GM12878 (cell line): ENCODE measurements around the gene NUP214. TPM values are rescaled to one million over a fixed set of nuclear protein-coding genes. Genes with fewer than 3 reads are reported as not detected.
A peak's percentile ranks its signal among the peaks of the same experiment; 100 is the strongest.

Experiments used
- ATAC-seq: fragments of 200-7000 bp; cut with Tn5 transposase; 3 replicates; pipeline ENCODE4 v1.9.1; 2020; ENCODE audit warnings: mild to moderate bottlenecking, moderate library complexity
- BruUV-seq: library from RNA; stranded (reverse); fragments of 400-500 nt; replicated peaks from 2 replicates; lab custom pipeline; 2021; lab: Mats Ljungman, UMichigan
- CTCF ChIA-PET: fragments of 300-600 bp; sonication (Branson Sonifier 250); formaldehyde crosslinking; extraction: SDS; loops from one replicate; lab custom pipeline; 2021; ENCODE audit warnings: inconsistent platforms; lab: Yijun Ruan, JAX
- POLR2A ChIA-PET: fragments of 350-600 bp; formaldehyde crosslinking; extraction: SDS; loops from one replicate; lab custom pipeline; 2021; ENCODE audit warnings: inconsistent platforms; lab: Charles Lee
- RAD21 ChIA-PET: fragments of 300-600 bp; sonication (Branson Sonifier 250); formaldehyde crosslinking; loops from one replicate; lab custom pipeline; 2023; ENCODE audit warnings: antibody characterized with exemption; ENCODE audit not compliant: unreplicated experiment; lab: Charles Lee
- SMC1A ChIA-PET: fragments of 300-600 bp; sonication (Branson Sonifier 250); formaldehyde crosslinking; loops from one replicate; lab custom pipeline; 2023; ENCODE audit not compliant: unreplicated experiment, uncharacterized antibody; lab: Charles Lee
- DNase-seq: peaks from one replicate; pipeline ENCODE4 v3.0.0-alpha.2; 2011; ENCODE audit warnings: low read depth, low spot score
- FAIRE-seq: peaks from 3 replicates; lab custom pipeline; 2011; peaks lifted over from hg19 to GRCh38; lab: Jason Lieb, UNC
- H2AFZ ChIP-seq: 2 replicates; pipeline ENCODE4 v1.6.0; 2011; ENCODE audit warnings: low read depth, low read length, control low read depth; ENCODE audit not compliant: control insufficient read depth
- H3K27ac ChIP-seq: 2 replicates; pipeline ENCODE4 v1.5.1; 2011; ENCODE audit warnings: control low read depth; ENCODE audit not compliant: control insufficient read depth, insufficient read depth
- H3K27me3 ChIP-seq, 2 experiments: replicated peaks in 1 of 2; 2 replicates each; pipeline versions ENCODE4 v1.6.0 to v1.6.1; 2011; ENCODE audit warnings: low read length in 1 of 2; ENCODE audit not compliant: control insufficient read depth in 2 of 2, insufficient read depth in 2 of 2
- H3K36me3 ChIP-seq, 2 experiments: 2 replicates each; pipeline ENCODE4 v1.5.1; 2011; ENCODE audit warnings: low read length in 1 of 2; ENCODE audit not compliant: control insufficient read depth in 2 of 2, insufficient read depth in 2 of 2
- H3K4me1 ChIP-seq: 2 replicates; pipeline ENCODE4 v1.6.1; 2011; ENCODE audit warnings: mild to moderate bottlenecking, low read length, moderate library complexity, mixed read lengths; ENCODE audit not compliant: control insufficient read depth, insufficient read depth
- H3K4me2 ChIP-seq: 2 replicates; pipeline ENCODE4 v1.6.0; 2011; ENCODE audit warnings: control low read depth; ENCODE audit not compliant: control insufficient read depth, insufficient read depth
- H3K4me3 ChIP-seq: fragments of 200-600 bp; sonication (generic); 2 replicates; pipeline ENCODE4 v1.5.1; 2016
- H3K79me2 ChIP-seq: 2 replicates; pipeline ENCODE4 v1.6.0; 2011; ENCODE audit warnings: low read length; ENCODE audit not compliant: control insufficient read depth, insufficient read depth
- H3K9ac ChIP-seq: 2 replicates; pipeline ENCODE4 v1.8.0; 2011; ENCODE audit warnings: low read length, control low read depth, mixed read lengths; ENCODE audit not compliant: control insufficient read depth, insufficient read depth
- H3K9me3 ChIP-seq: replicated peaks from 3 replicates; pipeline ENCODE4 v1.5.1; 2011; ENCODE audit warnings: mild to moderate bottlenecking, low read length; ENCODE audit not compliant: control insufficient read depth, insufficient read depth
- H4K20me1 ChIP-seq: 2 replicates; pipeline ENCODE4 v1.6.0; 2011; ENCODE audit not compliant: control insufficient read depth, insufficient read depth
- POLR2A ChIP-seq: IDR thresholded peaks from 2 replicates; pipeline ENCODE4 v1.6.1; 2011; ENCODE audit warnings: low read depth, mild to moderate bottlenecking, low read length
- RELB ChIP-seq: fragments of 450-650 bp; IDR thresholded peaks from 2 replicates; pipeline ENCODE4 v1.6.1; 2017; ENCODE audit warnings: low read depth, mild to moderate bottlenecking, moderate library complexity
- RUNX3 ChIP-seq: IDR thresholded peaks from 2 replicates; pipeline ENCODE4 v1.6.1; 2012; ENCODE audit warnings: low read length, inconsistent platforms
- SMARCA5 ChIP-seq: fragments of 450-650 bp; IDR thresholded peaks from 2 replicates; pipeline ENCODE4 v1.6.1; 2017; ENCODE audit warnings: mild to moderate bottlenecking
- SP1 ChIP-seq: IDR thresholded peaks from one replicate; pipeline ENCODE4 v1.6.1; 2011; ENCODE audit warnings: low read depth, low read length
- YBX1 ChIP-seq: fragments of 450-650 bp; IDR thresholded peaks from 2 replicates; pipeline ENCODE4 v1.6.1; 2016; ENCODE audit warnings: antibody characterized with exemption
- ZNF207 ChIP-seq: fragments of 450-650 bp; IDR thresholded peaks from 2 replicates; pipeline ENCODE4 v1.6.1; 2014; ENCODE audit warnings: antibody characterized with exemption, mild to moderate bottlenecking, borderline replicate concordance
- WGBS: methylation state at CpG from one replicate; pipeline ENCODE4 v1.1.6; 2016; ENCODE audit warnings: low lambda C conversion rate; ENCODE audit not compliant: insufficient replicate concordance, insufficient coverage; ENCODE audit errors: missing lambda C conversion rate; 5-methylcytosine and 5-hydroxymethylcytosine counted together
- in situ Hi-C: fragments of 300-500 bp; cut with MboI; formaldehyde crosslinking; loops from 9 replicates; pipeline ENCODE4 v1.14.3; 2018; ENCODE audit warnings: mixed read lengths
- intact Hi-C: fragments of 100-400 bp; cut with micrococcal nuclease; formaldehyde crosslinking; loops from one replicate; pipeline ENCODE4 v1.14.2; 2022; ENCODE audit not compliant: unreplicated experiment
- polyA plus RNA-seq, 11 experiments: library from polyadenylated mRNA; depleted of rRNA in 4 of 11; unstranded in 6 of 11; stranded (reverse) in 5 of 11; fragments of >200 nt; fragmentation: Nextera tagmentation in 4 of 11; fragmentation: Illumina TruSeq in 1 of 11; extraction: Ambion mirVana in 4 of 11; extraction: Trizol in 1 of 11; gene quantifications; 1 replicate in 1 of 11; 2 replicates in 10 of 11; pipeline versions ENCODE4 v1.2.1 to v1.2.3, GENCODE V29; 2011 to 2016; ENCODE audit warnings: inconsistent platforms in 2 of 11, missing spikeins in 2 of 11, low read depth in 1 of 11
- total RNA-seq, 4 experiments: library from RNA; depleted of rRNA in 3 of 4; stranded (reverse); fragments of >200 nt in 3 of 4; fragmentation: Illumina TruSeq in 1 of 4; extraction: Trizol in 1 of 4; gene quantifications; 2 replicates each; pipeline versions ENCODE4 v1.2.1 to v1.2.3, GENCODE V29; 2013 to 2021
- TF ChIP-seq, protein P1 (sequence below): IDR thresholded peaks from 2 replicates; pipeline ENCODE4 v1.6.1; 2012; ENCODE audit warnings: low read depth, low read length, improper control_type of control experiment
- TF ChIP-seq, protein P2 (sequence below): IDR thresholded peaks from 2 replicates; pipeline ENCODE4 v1.6.1; 2012; ENCODE audit warnings: low read depth, low read length, improper control_type of control experiment
- TF ChIP-seq, protein P3 (sequence below): fragments of 450-650 bp; formaldehyde crosslinking; IDR thresholded peaks from 2 replicates; pipeline ENCODE4 v1.5.0; 2022; ENCODE audit warnings: mild to moderate bottlenecking, missing genetic modification characterization
- TF ChIP-seq, protein P4 (sequence below), 3 experiments: IDR thresholded peaks in 2 of 3; conservative IDR thresholded peaks in 1 of 3; 2 replicates each; pipeline ENCODE4 v1.5.1; 2011; ENCODE audit warnings: low read depth in 3 of 3, low read length in 3 of 3, mild to moderate bottlenecking in 3 of 3, control low read depth in 2 of 3, moderate library complexity in 2 of 3, inconsistent platforms in 1 of 3, mixed read lengths in 1 of 3; ENCODE audit not compliant: control insufficient read depth in 2 of 3, insufficient read depth in 1 of 3; ENCODE audit errors: extremely low read depth in 1 of 3

NUP214 gene
- total and polyA plus RNA-seq, 10 of the 15 experiments (the other 5 are each of a cell fraction or from before 2014, with no cell fraction given) = 11.7 to 53.8 (median 17.6) TPM

GRCh38 chr9:131273146-131273855 is 147.9 kb downstream of the NUP214 start:
- peak; percentile 56 for FAIRE-seq
- peak; percentile 4 for ATAC-seq
- in situ Hi-C loops = loop anchor here (25.0 kb wide), 2 partner anchors 1436 to 1864 kb away; partner anchors contain the start of genes C9orf78 and USP20
- Histone ChIP-seq H3K36me3 (no peaks in the 10 kb centered on the region), H3K27ac (peak overlapping the region; percentile 99), H3K9me3 (no peaks in the 10 kb centered on the region), H3K4me1 (peaks cover 36% of the 10 kb centered on the region), H3K79me2 (peaks cover 84% of the 10 kb centered on the region), H4K20me1 (no peaks in the 10 kb centered on the region), H3K4me2 (peak overlapping the region; percentile 100), H2AFZ (peak overlapping the region; percentile 65), H3K4me3 (peak overlapping the region; percentile 99), H3K27me3 (no peaks in the 10 kb centered on the region), H3K9ac (peak overlapping the region; percentile 97)
- CTCF ChIA-PET = interaction anchor here (1.1 to 9.8 kb wide), 7 partner anchors 19 to 392 kb away, joined by 3 to 151 read pairs (median 8); no protein-coding TSS in a partner anchor
- WGBS = under 1% methylated on average over 22 of the region's 22 CpGs
- no TSS peak for BruUV-seq
- intact Hi-C loops = loop anchor here (1.0 to 5.0 kb wide), 3 partner anchors 17 to 146 kb away; partner anchors contain the start of genes NUP214 and PRRC2B
- DNase-seq = no peak
- POLR2A ChIA-PET = interaction anchor here (0.6 to 11.3 kb wide), 3 partner anchors 19 to 1078 kb away, joined by 4 to 267 read pairs (median 9); no protein-coding TSS in a partner anchor
- RAD21 ChIA-PET = interaction anchor here (0.6 to 11.6 kb wide), 7 partner anchors 10 to 96 kb away, joined by 3 to 181 read pairs (median 5); no protein-coding TSS in a partner anchor
- SMC1A ChIA-PET = interaction anchor here (0.6 to 7.9 kb wide), 7 partner anchors 13 to 93 kb away, joined by 3 to 154 read pairs (median 3); no protein-coding TSS in a partner anchor
- TF ChIP-seq, protein P1, sequence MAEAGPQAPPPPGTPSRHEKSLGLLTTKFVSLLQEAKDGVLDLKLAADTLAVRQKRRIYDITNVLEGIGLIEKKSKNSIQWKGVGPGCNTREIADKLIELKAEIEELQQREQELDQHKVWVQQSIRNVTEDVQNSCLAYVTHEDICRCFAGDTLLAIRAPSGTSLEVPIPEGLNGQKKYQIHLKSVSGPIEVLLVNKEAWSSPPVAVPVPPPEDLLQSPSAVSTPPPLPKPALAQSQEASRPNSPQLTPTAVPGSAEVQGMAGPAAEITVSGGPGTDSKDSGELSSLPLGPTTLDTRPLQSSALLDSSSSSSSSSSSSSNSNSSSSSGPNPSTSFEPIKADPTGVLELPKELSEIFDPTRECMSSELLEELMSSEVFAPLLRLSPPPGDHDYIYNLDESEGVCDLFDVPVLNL = no peak
- TF ChIP-seq, protein P2, sequence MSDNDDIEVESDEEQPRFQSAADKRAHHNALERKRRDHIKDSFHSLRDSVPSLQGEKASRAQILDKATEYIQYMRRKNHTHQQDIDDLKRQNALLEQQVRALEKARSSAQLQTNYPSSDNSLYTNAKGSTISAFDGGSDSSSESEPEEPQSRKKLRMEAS = 0 out of 2 replicates have a peak, but pooled peaks have one; percentile 16
- no peak for TF ChIP-seq RUNX3
- TF ChIP-seq ZNF207 = 0 out of 2 replicates have a peak, but pooled peaks have one; percentile 36
- 0 out of 2 replicates have a peak, but pooled peaks have one; percentile 21 for TF ChIP-seq RELB
- TF ChIP-seq SMARCA5 = no peak
- TF ChIP-seq, protein P3, sequence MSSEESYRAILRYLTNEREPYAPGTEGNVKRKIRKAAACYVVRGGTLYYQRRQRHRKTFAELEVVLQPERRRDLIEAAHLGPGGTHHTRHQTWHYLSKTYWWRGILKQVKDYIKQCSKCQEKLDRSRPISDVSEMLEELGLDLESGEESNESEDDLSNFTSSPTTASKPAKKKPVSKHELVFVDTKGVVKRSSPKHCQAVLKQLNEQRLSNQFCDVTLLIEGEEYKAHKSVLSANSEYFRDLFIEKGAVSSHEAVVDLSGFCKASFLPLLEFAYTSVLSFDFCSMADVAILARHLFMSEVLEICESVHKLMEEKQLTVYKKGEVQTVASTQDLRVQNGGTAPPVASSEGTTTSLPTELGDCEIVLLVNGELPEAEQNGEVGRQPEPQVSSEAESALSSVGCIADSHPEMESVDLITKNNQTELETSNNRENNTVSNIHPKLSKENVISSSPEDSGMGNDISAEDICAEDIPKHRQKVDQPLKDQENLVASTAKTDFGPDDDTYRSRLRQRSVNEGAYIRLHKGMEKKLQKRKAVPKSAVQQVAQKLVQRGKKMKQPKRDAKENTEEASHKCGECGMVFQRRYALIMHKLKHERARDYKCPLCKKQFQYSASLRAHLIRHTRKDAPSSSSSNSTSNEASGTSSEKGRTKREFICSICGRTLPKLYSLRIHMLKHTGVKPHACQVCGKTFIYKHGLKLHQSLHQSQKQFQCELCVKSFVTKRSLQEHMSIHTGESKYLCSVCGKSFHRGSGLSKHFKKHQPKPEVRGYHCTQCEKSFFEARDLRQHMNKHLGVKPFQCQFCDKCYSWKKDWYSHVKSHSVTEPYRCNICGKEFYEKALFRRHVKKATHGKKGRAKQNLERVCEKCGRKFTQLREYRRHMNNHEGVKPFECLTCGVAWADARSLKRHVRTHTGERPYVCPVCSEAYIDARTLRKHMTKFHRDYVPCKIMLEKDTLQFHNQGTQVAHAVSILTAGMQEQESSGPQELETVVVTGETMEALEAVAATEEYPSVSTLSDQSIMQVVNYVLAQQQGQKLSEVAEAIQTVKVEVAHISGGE (CRISPR knock-in tag) = no peak
- TF ChIP-seq YBX1 = no peak
- TF ChIP-seq POLR2A = peak; percentile 65
- no peak for TF ChIP-seq SP1
- TF ChIP-seq, protein P4, sequence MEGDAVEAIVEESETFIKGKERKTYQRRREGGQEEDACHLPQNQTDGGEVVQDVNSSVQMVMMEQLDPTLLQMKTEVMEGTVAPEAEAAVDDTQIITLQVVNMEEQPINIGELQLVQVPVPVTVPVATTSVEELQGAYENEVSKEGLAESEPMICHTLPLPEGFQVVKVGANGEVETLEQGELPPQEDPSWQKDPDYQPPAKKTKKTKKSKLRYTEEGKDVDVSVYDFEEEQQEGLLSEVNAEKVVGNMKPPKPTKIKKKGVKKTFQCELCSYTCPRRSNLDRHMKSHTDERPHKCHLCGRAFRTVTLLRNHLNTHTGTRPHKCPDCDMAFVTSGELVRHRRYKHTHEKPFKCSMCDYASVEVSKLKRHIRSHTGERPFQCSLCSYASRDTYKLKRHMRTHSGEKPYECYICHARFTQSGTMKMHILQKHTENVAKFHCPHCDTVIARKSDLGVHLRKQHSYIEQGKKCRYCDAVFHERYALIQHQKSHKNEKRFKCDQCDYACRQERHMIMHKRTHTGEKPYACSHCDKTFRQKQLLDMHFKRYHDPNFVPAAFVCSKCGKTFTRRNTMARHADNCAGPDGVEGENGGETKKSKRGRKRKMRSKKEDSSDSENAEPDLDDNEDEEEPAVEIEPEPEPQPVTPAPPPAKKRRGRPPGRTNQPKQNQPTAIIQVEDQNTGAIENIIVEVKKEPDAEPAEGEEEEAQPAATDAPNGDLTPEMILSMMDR (IDR thresholded peaks at IDR 0.05 in 2 of 3, conservative IDR thresholded peaks at IDR 0.05 in 1 of 3; ENCODE audit: control insufficient read depth in 2 of 3, extremely low read depth in 1 of 3, insufficient read depth in 1 of 3, low read depth in 3 of 3, low read length in 3 of 3) = peak; percentile 15 to 30 (median 27); a peak in 3 of 6 replicates
